GM12878 (cell line): ENCODE measurements around the gene DEK. TPM values are rescaled to one million over a fixed set of nuclear protein-coding genes. Genes with fewer than 3 reads are reported as not detected.
A peak's percentile ranks its signal among the peaks of the same experiment; 100 is the strongest.

Experiments
- ATF2 ChIP-seq: IDR thresholded peaks from 2 replicates; pipeline ENCODE4 v1.6.1; 2012; ENCODE audit warnings: low read length, inconsistent platforms
- BACH1 ChIP-seq: fragments of 450-650 bp; IDR thresholded peaks from 2 replicates; pipeline ENCODE4 v1.6.1; 2017; ENCODE audit warnings: mild to moderate bottlenecking, borderline replicate concordance
- BHLHE40 ChIP-seq, 2 experiments: fragments of 450-650 bp in 1 of 2; IDR thresholded peaks; 2 replicates each; pipeline ENCODE4 v1.6.1; 2011 to 2017; ENCODE audit warnings: low read depth in 2 of 2, borderline replicate concordance in 1 of 2, improper control_type of control experiment in 1 of 2, low read length in 1 of 2, mild to moderate bottlenecking in 1 of 2
- BRCA1 ChIP-seq: IDR thresholded peaks from 2 replicates; pipeline ENCODE4 v1.6.1; 2011; ENCODE audit warnings: low read depth, low read length, improper control_type of control experiment
- CEBPB ChIP-seq, 2 experiments: fragments of 150-350 bp in 1 of 2; IDR thresholded peaks; 2 replicates each; pipeline ENCODE4 v1.6.1; 2012 to 2014; ENCODE audit warnings: low read depth in 2 of 2, low read length in 2 of 2, borderline replicate concordance in 1 of 2, inconsistent platforms in 1 of 2
- DPF2 ChIP-seq: fragments of 450-650 bp; IDR thresholded peaks from 2 replicates; pipeline ENCODE4 v1.6.1; 2017; ENCODE audit warnings: mild to moderate bottlenecking
- ESRRA ChIP-seq: IDR thresholded peaks from 2 replicates; pipeline ENCODE4 v1.6.1; 2012; ENCODE audit warnings: mild to moderate bottlenecking, low read length, improper control_type of control experiment
- EZH2 ChIP-seq: IDR thresholded peaks from 2 replicates; pipeline ENCODE4 v1.6.1; 2012; ENCODE audit warnings: low read depth, mild to moderate bottlenecking, control low read depth, inconsistent platforms, low read length, borderline replicate concordance; ENCODE audit not compliant: control insufficient read depth
- IRF4 ChIP-seq: IDR thresholded peaks from 2 replicates; pipeline ENCODE4 v1.6.1; 2011; ENCODE audit warnings: low read depth, low read length
- JUNB ChIP-seq: IDR thresholded peaks from 2 replicates; pipeline ENCODE4 v1.6.1; 2016; ENCODE audit warnings: antibody characterized with exemption, mild to moderate bottlenecking
- MXI1 ChIP-seq: fragments of 150-350 bp; IDR thresholded peaks from 2 replicates; pipeline ENCODE4 v1.6.1; 2011; ENCODE audit warnings: low read depth, mild to moderate bottlenecking, inconsistent platforms, low read length, improper control_type of control experiment
- PAX5 ChIP-seq: IDR thresholded peaks from 2 replicates; pipeline ENCODE4 v1.6.1; 2011; ENCODE audit warnings: low read depth, low read length, borderline replicate concordance
- RAD51 ChIP-seq: fragments of 450-650 bp; IDR thresholded peaks from 2 replicates; pipeline ENCODE4 v1.6.1; 2016; ENCODE audit warnings: moderate library complexity, mild to moderate bottlenecking, inconsistent platforms
- RELB ChIP-seq: fragments of 450-650 bp; IDR thresholded peaks from 2 replicates; pipeline ENCODE4 v1.6.1; 2017; ENCODE audit warnings: low read depth, mild to moderate bottlenecking, moderate library complexity
- SMARCA5 ChIP-seq: fragments of 450-650 bp; IDR thresholded peaks from 2 replicates; pipeline ENCODE4 v1.6.1; 2017; ENCODE audit warnings: mild to moderate bottlenecking
- TARDBP ChIP-seq: IDR thresholded peaks from 2 replicates; pipeline ENCODE4 v1.6.1; 2016; ENCODE audit warnings: borderline replicate concordance
- polyA plus RNA-seq, 11 experiments: library from polyadenylated mRNA; depleted of rRNA in 4 of 11; unstranded in 6 of 11; stranded (reverse) in 5 of 11; fragments of >200 nt; fragmentation: Nextera tagmentation in 4 of 11; fragmentation: Illumina TruSeq in 1 of 11; extraction: Ambion mirVana in 4 of 11; extraction: Trizol in 1 of 11; gene quantifications; 1 replicate in 1 of 11; 2 replicates in 10 of 11; pipeline versions ENCODE4 v1.2.1 to v1.2.3, GENCODE V29; 2011 to 2016; ENCODE audit warnings: inconsistent platforms in 2 of 11, missing spikeins in 2 of 11, low read depth in 1 of 11
- total RNA-seq, 4 experiments: library from RNA; depleted of rRNA in 3 of 4; stranded (reverse); fragments of >200 nt in 3 of 4; fragmentation: Illumina TruSeq in 1 of 4; extraction: Trizol in 1 of 4; gene quantifications; 2 replicates each; pipeline versions ENCODE4 v1.2.1 to v1.2.3, GENCODE V29; 2013 to 2021
- TF ChIP-seq, protein P1 (sequence below): fragments of 450-650 bp; IDR thresholded peaks from 2 replicates; pipeline ENCODE4 v1.6.1; 2018; ENCODE audit warnings: borderline replicate concordance, mild to moderate bottlenecking; ENCODE audit not compliant: partially characterized antibody
- TF ChIP-seq, protein P2 (sequence below): fragments of 450-650 bp; IDR thresholded peaks from 2 replicates; pipeline ENCODE4 v1.6.1; 2017; ENCODE audit warnings: mild to moderate bottlenecking, low read depth, inconsistent platforms; ENCODE audit not compliant: poor library complexity, severe bottlenecking

DEK gene
- total and polyA plus RNA-seq, 10 of the 15 experiments (the other 5 are each of a cell fraction or from before 2014, with no cell fraction given): 111 to 346 (median 196) TPM

DNA sequence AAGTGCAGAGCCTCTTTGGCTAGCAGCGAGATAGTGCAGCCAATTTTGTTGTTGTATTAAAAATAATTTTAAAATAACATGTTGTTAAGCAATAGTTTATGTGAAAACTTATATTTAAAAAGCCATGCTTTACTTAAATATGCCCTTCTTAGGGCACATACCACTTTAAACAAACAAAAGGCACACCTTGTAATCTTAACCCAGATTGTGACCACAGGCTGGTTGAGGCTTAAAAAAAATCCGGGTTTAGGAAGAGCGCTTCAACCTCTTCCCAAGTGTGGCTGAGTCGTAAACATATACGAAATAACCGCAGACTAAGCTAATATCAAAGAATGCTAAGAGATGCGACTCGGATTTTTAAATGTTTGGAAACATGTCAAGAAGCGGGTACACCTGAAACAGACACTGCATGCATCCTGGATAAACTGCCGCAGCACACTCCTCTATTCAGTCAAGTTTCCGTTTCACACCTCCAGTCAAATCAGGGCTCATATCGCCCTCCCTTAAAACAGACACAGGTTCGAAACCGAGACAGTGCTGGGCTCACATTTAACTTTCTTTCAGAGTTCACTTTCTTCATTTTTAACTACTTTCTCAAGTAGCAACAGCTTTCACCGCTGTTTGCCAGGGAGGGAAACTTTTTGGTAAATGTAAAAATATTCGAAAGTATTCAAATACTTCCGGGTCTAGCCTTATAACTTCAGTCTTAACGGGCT lies 1.5 kb downstream of the DEK start (continued):
- peak; percentile 60; the same call in 1 of the 2 replicates for TF ChIP-seq ATF2
- TF ChIP-seq MXI1: peak; percentile 79
- TF ChIP-seq SMARCA5: peak; percentile 28; the same call in 1 of the 2 replicates
- TF ChIP-seq BACH1: peak; percentile 31; the same call in 1 of the 2 replicates
- peak; percentile 65 to 73 for TF ChIP-seq BHLHE40 (IDR thresholded peaks at IDR 0.05; ENCODE audit: borderline replicate concordance in 1 of 2, low read depth in 2 of 2, low read length in 1 of 2)
- TF ChIP-seq IRF4: peak; percentile 81
- peak; percentile 20; the same call in 1 of the 2 replicates for TF ChIP-seq RELB
- TF ChIP-seq EZH2: no peak
- no peak for TF ChIP-seq ESRRA
- TF ChIP-seq, protein P1, sequence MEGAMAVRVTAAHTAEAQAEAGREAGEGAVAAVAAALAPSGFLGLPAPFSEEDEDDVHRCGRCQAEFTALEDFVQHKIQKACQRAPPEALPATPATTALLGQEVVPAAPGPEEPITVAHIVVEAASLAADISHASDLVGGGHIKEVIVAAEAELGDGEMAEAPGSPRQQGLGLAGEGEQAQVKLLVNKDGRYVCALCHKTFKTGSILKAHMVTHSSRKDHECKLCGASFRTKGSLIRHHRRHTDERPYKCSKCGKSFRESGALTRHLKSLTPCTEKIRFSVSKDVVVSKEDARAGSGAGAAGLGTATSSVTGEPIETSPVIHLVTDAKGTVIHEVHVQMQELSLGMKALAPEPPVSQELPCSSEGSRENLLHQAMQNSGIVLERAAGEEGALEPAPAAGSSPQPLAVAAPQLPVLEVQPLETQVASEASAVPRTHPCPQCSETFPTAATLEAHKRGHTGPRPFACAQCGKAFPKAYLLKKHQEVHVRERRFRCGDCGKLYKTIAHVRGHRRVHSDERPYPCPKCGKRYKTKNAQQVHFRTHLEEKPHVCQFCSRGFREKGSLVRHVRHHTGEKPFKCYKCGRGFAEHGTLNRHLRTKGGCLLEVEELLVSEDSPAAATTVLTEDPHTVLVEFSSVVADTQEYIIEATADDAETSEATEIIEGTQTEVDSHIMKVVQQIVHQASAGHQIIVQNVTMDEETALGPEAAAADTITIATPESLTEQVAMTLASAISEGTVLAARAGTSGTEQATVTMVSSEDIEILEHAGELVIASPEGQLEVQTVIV: no peak
- TF ChIP-seq CEBPB (IDR thresholded peaks at IDR 0.05; ENCODE audit: borderline replicate concordance in 1 of 2, low read depth in 2 of 2, low read length in 2 of 2): no peak
- TF ChIP-seq BRCA1: no peak
- TF ChIP-seq RAD51: no peak
- TF ChIP-seq JUNB: peak; percentile 44; the same call in 1 of the 2 replicates
- TF ChIP-seq DPF2: peak; percentile 65; the same call in 1 of the 2 replicates
- no peak for TF ChIP-seq TARDBP
- TF ChIP-seq, protein P2, sequence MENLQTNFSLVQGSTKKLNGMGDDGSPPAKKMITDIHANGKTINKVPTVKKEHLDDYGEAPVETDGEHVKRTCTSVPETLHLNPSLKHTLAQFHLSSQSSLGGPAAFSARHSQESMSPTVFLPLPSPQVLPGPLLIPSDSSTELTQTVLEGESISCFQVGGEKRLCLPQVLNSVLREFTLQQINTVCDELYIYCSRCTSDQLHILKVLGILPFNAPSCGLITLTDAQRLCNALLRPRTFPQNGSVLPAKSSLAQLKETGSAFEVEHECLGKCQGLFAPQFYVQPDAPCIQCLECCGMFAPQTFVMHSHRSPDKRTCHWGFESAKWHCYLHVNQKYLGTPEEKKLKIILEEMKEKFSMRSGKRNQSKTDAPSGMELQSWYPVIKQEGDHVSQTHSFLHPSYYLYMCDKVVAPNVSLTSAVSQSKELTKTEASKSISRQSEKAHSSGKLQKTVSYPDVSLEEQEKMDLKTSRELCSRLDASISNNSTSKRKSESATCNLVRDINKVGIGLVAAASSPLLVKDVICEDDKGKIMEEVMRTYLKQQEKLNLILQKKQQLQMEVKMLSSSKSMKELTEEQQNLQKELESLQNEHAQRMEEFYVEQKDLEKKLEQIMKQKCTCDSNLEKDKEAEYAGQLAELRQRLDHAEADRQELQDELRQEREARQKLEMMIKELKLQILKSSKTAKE: peak; percentile 83
- peak; percentile 38; the same call in 1 of the 2 replicates for TF ChIP-seq PAX5
